ENCODE data around the gene TMEM132D. TPM values are rescaled to one million over a fixed set of nuclear protein-coding genes. Genes with fewer than 3 reads are reported as not detected.

The TMEM132D gene
- total and polyA plus RNA-seq, 2 experiments from 2014 or later: 2.0 to 2.4 TPM

- Histone ChIP-seq H3K36me3 (replicated peaks; ENCODE audit: insufficient read depth, low read depth) (no peaks in the 10 kb centered on the region), H3K9me2 (replicated peaks; ENCODE audit: insufficient read depth) (no peaks in the 10 kb centered on the region), H3K27me3 (no peaks in the 10 kb centered on the region), H3K79me2 (no peaks in the 10 kb centered on the region), H3K27ac (no peak overlapping the region), H3K4me3 (no peak overlapping the region), H4K20me1 (ENCODE audit: insufficient read depth, poor library complexity, severe bottlenecking) (no peaks in the 10 kb centered on the region), H3K4me1 (ENCODE audit: insufficient read depth) (no peaks in the 10 kb centered on the region), H3K9me3 (ENCODE audit: low read depth) (no peaks in the 10 kb centered on the region), H3K4me2 (no peak overlapping the region), H2AFZ (no peak overlapping the region)
- no peak for DNase-seq (ENCODE audit: low spot score)
- TF ChIP-seq EZH2phosphoT487 (IDR thresholded peaks at IDR 0.05; ENCODE audit: low read depth, severe bottlenecking, unreplicated experiment) (no peak), EZH2 (IDR thresholded peaks at IDR 0.05; ENCODE audit: borderline replicate concordance) (no peak)
- TF ChIP-seq, protein P1, sequence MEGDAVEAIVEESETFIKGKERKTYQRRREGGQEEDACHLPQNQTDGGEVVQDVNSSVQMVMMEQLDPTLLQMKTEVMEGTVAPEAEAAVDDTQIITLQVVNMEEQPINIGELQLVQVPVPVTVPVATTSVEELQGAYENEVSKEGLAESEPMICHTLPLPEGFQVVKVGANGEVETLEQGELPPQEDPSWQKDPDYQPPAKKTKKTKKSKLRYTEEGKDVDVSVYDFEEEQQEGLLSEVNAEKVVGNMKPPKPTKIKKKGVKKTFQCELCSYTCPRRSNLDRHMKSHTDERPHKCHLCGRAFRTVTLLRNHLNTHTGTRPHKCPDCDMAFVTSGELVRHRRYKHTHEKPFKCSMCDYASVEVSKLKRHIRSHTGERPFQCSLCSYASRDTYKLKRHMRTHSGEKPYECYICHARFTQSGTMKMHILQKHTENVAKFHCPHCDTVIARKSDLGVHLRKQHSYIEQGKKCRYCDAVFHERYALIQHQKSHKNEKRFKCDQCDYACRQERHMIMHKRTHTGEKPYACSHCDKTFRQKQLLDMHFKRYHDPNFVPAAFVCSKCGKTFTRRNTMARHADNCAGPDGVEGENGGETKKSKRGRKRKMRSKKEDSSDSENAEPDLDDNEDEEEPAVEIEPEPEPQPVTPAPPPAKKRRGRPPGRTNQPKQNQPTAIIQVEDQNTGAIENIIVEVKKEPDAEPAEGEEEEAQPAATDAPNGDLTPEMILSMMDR (IDR thresholded peaks at IDR 0.05; ENCODE audit: poor library complexity): no peak
- WGBS (ENCODE audit: low lambda C conversion rate, missing lambda C conversion rate): 100% methylated on average over 2 of the region's 2 CpGs
Measured at GRCh38 chr12:129729170-129729569, 174.7 kb downstream of the TMEM132D start.

DNA sequence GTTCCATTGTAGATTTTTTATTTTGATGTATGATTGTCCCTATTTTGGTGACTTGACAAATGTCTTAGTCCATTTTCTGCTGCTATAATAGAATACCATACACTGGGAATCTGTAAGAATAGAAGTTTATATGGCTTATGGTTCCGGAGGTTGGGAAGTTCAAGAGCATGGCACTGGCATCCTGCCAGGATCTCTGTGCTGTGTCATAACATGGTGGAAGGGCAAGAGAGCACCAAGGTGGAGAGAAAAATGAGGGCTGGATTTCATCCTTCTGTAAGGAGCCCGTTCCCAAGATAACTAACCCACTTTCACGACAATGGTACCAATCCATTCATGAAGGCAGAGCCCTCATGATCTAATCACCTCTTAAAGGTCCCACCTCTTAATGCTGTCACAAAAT lies 176.7 kb downstream of the TMEM132D start:
- TF ChIP-seq EZH2 (IDR thresholded peaks at IDR 0.05; ENCODE audit: borderline replicate concordance) (no peak), EZH2phosphoT487 (IDR thresholded peaks at IDR 0.05; ENCODE audit: low read depth, severe bottlenecking, unreplicated experiment) (no peak)
- TF ChIP-seq, protein P1 (IDR thresholded peaks at IDR 0.05; ENCODE audit: poor library complexity): no peak
- DNase-seq (ENCODE audit: low spot score): no peak
- WGBS (ENCODE audit: low lambda C conversion rate, missing lambda C conversion rate): 86% methylated on average over 3 of the region's 3 CpGs
- no peaks in the 10 kb centered on the region for H3K9me2 ChIP-seq (replicated peaks; ENCODE audit: insufficient read depth)
- no peak overlapping the region for H3K4me3 ChIP-seq
- no peaks in the 10 kb centered on the region for H3K9me3 ChIP-seq (ENCODE audit: low read depth)
- H3K4me1 ChIP-seq (ENCODE audit: insufficient read depth): no peaks in the 10 kb centered on the region
- no peak overlapping the region for H3K4me2 ChIP-seq
- no peaks in the 10 kb centered on the region for H3K36me3 ChIP-seq (replicated peaks; ENCODE audit: insufficient read depth, low read depth)
- H3K27me3 ChIP-seq: no peaks in the 10 kb centered on the region
- no peaks in the 10 kb centered on the region for H4K20me1 ChIP-seq (ENCODE audit: insufficient read depth, poor library complexity, severe bottlenecking)
- H2AFZ ChIP-seq: no peak overlapping the region
- no peak overlapping the region for H3K27ac ChIP-seq
- H3K79me2 ChIP-seq: no peaks in the 10 kb centered on the region

DNA sequence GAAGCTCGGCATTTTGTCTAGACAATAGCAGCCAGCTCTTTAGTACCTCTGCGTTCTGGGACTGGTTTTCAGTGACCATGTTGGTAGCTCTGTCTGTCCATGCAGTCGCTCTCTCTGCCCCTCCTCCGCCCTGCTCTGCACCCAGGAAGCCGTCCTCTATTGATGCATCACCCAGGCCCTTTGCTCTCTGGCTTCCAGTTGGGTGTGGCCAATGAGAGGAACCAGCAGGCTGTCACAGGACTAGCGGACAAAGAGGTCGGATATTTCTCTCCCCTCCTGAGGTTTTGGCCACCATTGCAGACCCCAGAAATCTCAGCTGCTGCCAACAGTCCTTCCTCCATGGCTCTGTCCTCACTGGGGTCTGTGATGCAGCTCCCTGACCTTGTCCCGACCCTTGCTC lies 180.6 kb downstream of the TMEM132D start:
- H3K27me3 ChIP-seq: no peaks in the 10 kb centered on the region
- no peaks in the 10 kb centered on the region for H4K20me1 ChIP-seq (ENCODE audit: insufficient read depth, poor library complexity, severe bottlenecking)
- no peaks in the 10 kb centered on the region for H3K9me2 ChIP-seq (replicated peaks; ENCODE audit: insufficient read depth)
- no peak for TF ChIP-seq EZH2phosphoT487 (IDR thresholded peaks at IDR 0.05; ENCODE audit: low read depth, severe bottlenecking, unreplicated experiment)
- TF ChIP-seq, protein P1 (IDR thresholded peaks at IDR 0.05; ENCODE audit: poor library complexity): no peak
- H3K27ac ChIP-seq: no peak overlapping the region
- H3K4me1 ChIP-seq (ENCODE audit: insufficient read depth): no peaks in the 10 kb centered on the region
- H3K79me2 ChIP-seq: no peaks in the 10 kb centered on the region
- no peaks in the 10 kb centered on the region for H3K36me3 ChIP-seq (replicated peaks; ENCODE audit: insufficient read depth, low read depth)
- H3K4me2 ChIP-seq: no peak overlapping the region
- no peak overlapping the region for H2AFZ ChIP-seq
- H3K9me3 ChIP-seq (ENCODE audit: low read depth): no peaks in the 10 kb centered on the region
- 85% methylated on average over 8 of the region's 8 CpGs for WGBS (ENCODE audit: low lambda C conversion rate, missing lambda C conversion rate)
- DNase-seq (ENCODE audit: low spot score): no peak
- H3K4me3 ChIP-seq: no peak overlapping the region

- Histone ChIP-seq H3K9me2 (replicated peaks; ENCODE audit: insufficient read depth) (no peaks in the 10 kb centered on the region), H3K4me1 (ENCODE audit: insufficient read depth) (no peaks in the 10 kb centered on the region), H2AFZ (no peak overlapping the region), H3K79me2 (no peaks in the 10 kb centered on the region), H3K36me3 (replicated peaks; ENCODE audit: insufficient read depth, low read depth) (no peaks in the 10 kb centered on the region), H3K9me3 (ENCODE audit: low read depth) (no peaks in the 10 kb centered on the region), H4K20me1 (ENCODE audit: insufficient read depth, poor library complexity, severe bottlenecking) (no peaks in the 10 kb centered on the region), H3K27ac (no peak overlapping the region), H3K4me2 (no peak overlapping the region), H3K27me3 (no peaks in the 10 kb centered on the region), H3K4me3 (no peak overlapping the region)
- WGBS (ENCODE audit: low lambda C conversion rate, missing lambda C conversion rate): 67% methylated on average over 4 of the region's 4 CpGs
- no peak for DNase-seq (ENCODE audit: low spot score)
- no peak for TF ChIP-seq EZH2phosphoT487 (IDR thresholded peaks at IDR 0.05; ENCODE audit: low read depth, severe bottlenecking, unreplicated experiment)
- TF ChIP-seq, protein P1 (IDR thresholded peaks at IDR 0.05; ENCODE audit: poor library complexity): no peak
- no peak for TF ChIP-seq EZH2 (IDR thresholded peaks at IDR 0.05; ENCODE audit: borderline replicate concordance)
Measured at GRCh38 chr12:129720618-129721017, 183.2 kb downstream of the TMEM132D start.
